Suprapubic skin (tissue), 4 donors: ENCODE measurements around the gene ATF7. TPM values are rescaled to one million over a fixed set of nuclear protein-coding genes. Genes with fewer than 3 reads are reported as not detected.

Experiments
- DNase-seq, 2 donors: peaks; one replicate each; pipeline ENCODE4 v3.0.0-alpha.2; 2019; ENCODE audit warnings: low spot score in 2 of 2
- H3K27ac ChIP-seq: fragments of 200-600 bp; sonication (generic); one replicate; pipeline ENCODE4 v1.5.1; 2019
- H3K27me3 ChIP-seq: fragments of 200-600 bp; sonication (generic); one replicate; pipeline ENCODE4 v1.5.1; 2019
- H3K36me3 ChIP-seq: fragments of 200-600 bp; sonication (generic); one replicate; pipeline ENCODE4 v1.5.1; 2019
- H3K4me1 ChIP-seq: fragments of 200-600 bp; sonication (generic); one replicate; pipeline ENCODE4 v1.5.1; 2019
- H3K4me3 ChIP-seq: fragments of 200-600 bp; sonication (generic); one replicate; pipeline ENCODE4 v1.5.1; 2019; ENCODE audit warnings: mild to moderate bottlenecking
- H3K9me3 ChIP-seq: fragments of 200-600 bp; sonication (generic); one replicate; pipeline ENCODE4 v1.5.1; 2019
- EP300 ChIP-seq: sonication (generic); formaldehyde crosslinking; IDR thresholded peaks from one replicate; pipeline ENCODE4 v1.6.1; 2017; ENCODE audit warnings: antibody characterized with exemption
- POLR2A ChIP-seq, 2 donors: fragments of 450-650 bp; IDR thresholded peaks; one replicate each; pipeline ENCODE4 v1.6.1; 2017; ENCODE audit warnings: antibody characterized with exemption in 2 of 2, mild to moderate bottlenecking in 2 of 2, moderate library complexity in 2 of 2
- POLR2AphosphoS5 ChIP-seq, 3 donors: sonication (generic); formaldehyde crosslinking; IDR thresholded peaks; one replicate each; pipeline ENCODE4 v1.6.1; 2017; ENCODE audit warnings: antibody characterized with exemption in 3 of 3
- WGBS: methylation state at CpG from one replicate; pipeline ENCODE4 v1.1.5; 2018; 5-methylcytosine and 5-hydroxymethylcytosine counted together
- total RNA-seq, 4 donors: library from RNA; depleted of rRNA; stranded (reverse); fragments of >200 nt; gene quantifications; one replicate each; pipeline ENCODE4 v1.1.0, GENCODE V29; 2016
- TF ChIP-seq, protein P1 (sequence below), 2 donors: fragments of 200-600 bp in 1 of 2; fragments of 450-650 bp in 1 of 2; sonication (generic) in 1 of 2; IDR thresholded peaks; one replicate each; pipeline ENCODE4 v1.5.1; 2016 to 2019; ENCODE audit warnings: antibody characterized with exemption in 2 of 2, mild to moderate bottlenecking in 1 of 2, moderate library complexity in 1 of 2

The ATF7 gene
- total RNA-seq, 4 donors from 2014 or later: 26.7 to 60.7 (median 40.5) TPM

DNA sequence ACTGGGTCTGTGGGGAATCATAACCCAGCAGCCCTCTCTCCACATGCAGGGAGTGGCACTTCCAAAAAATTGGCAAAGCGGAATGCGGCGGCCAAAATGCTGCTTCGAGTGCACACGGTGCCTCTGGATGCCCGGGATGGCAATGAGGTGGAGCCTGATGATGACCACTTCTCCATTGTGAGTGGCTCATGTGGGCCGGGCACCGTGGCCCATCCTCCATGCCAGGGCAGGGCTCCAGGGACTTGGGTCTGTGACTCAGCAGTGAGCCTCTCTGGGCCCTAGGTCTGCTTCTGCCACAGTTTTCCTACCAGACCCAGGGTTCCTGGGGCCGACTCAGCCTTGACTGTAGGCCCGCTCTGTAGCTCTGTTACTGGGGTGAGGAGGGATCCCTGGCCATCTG, 121.1 kb downstream of the ATF7 start:
- TF ChIP-seq, protein P1, sequence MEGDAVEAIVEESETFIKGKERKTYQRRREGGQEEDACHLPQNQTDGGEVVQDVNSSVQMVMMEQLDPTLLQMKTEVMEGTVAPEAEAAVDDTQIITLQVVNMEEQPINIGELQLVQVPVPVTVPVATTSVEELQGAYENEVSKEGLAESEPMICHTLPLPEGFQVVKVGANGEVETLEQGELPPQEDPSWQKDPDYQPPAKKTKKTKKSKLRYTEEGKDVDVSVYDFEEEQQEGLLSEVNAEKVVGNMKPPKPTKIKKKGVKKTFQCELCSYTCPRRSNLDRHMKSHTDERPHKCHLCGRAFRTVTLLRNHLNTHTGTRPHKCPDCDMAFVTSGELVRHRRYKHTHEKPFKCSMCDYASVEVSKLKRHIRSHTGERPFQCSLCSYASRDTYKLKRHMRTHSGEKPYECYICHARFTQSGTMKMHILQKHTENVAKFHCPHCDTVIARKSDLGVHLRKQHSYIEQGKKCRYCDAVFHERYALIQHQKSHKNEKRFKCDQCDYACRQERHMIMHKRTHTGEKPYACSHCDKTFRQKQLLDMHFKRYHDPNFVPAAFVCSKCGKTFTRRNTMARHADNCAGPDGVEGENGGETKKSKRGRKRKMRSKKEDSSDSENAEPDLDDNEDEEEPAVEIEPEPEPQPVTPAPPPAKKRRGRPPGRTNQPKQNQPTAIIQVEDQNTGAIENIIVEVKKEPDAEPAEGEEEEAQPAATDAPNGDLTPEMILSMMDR (IDR thresholded peaks at IDR 0.05): no peak
- TF ChIP-seq POLR2A (IDR thresholded peaks at IDR 0.05): no peak
- TF ChIP-seq EP300: no peak
- peaks cover 35% of the 10 kb centered on the region for H3K36me3 ChIP-seq
- no peak overlapping the region for H3K4me3 ChIP-seq
- peak in 1 of 2 donors; percentile 64 for DNase-seq
- no peaks in the 10 kb centered on the region for H3K9me3 ChIP-seq
- H3K4me1 ChIP-seq: peaks cover 47% of the 10 kb centered on the region
- WGBS: 82% methylated on average over 6 of the region's 10 CpGs
- no peaks in the 10 kb centered on the region for H3K27me3 ChIP-seq
- H3K27ac ChIP-seq: no peak overlapping the region

DNA sequence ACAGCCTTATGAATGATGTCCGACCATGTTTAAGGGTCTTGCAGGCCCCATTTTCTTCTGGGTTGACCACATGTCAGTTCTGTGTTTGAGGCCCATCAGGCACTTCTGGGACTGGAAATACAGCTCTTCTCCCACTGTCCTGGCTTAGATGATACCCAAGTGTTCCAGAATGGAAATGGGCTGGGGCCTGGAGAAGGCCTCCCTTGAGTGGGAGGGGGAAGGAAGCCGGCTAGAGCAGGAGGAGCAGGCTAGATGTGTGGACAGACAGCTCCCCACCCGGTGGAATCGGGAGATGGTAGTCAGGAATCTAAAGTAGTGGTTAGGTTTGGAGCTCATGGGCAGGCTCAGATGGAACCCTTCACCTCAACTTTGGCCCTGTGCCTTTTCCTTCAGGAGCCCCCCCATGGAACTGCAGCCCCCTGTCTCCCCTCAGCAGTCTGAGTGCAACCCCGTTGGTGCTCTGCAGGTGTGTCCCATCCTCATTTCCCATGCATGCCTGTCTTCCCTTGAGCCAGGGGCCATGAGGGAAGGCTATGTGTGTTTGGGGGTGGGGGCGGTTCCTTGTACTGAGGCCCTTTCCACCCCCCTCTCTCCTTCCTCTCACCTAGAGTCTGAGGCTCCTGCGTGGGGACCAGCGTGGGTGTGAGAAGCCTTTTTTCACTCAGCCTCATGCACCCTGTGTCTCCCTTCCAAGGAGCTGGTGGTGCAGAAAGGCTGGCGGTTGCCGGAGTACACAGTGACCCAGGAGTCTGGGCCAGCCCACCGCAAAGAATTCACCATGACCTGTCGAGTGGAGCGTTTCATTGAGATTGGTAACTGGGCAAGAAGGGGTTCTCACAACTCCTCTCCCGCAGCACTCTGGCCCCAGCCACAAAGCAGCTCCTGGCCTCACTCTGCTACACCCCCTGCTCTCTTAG, 121.9 kb downstream of the ATF7 start:
- Histone ChIP-seq H3K27me3 (no peaks in the 10 kb centered on the region), H3K36me3 (peaks cover 30% of the 10 kb centered on the region), H3K27ac (no peak overlapping the region), H3K9me3 (no peaks in the 10 kb centered on the region), H3K4me3 (no peak overlapping the region), H3K4me1 (peaks cover 56% of the 10 kb centered on the region)
- peak in 1 of 2 donors; percentile 59 for DNase-seq
- TF ChIP-seq POLR2AphosphoS5 (IDR thresholded peaks at IDR 0.05) (no peak), POLR2A (IDR thresholded peaks at IDR 0.05) (no peak), EP300 (no peak)
- TF ChIP-seq, protein P1 (IDR thresholded peaks at IDR 0.05): no peak
- WGBS: 78% methylated on average over 14 of the region's 14 CpGs

- H3K27me3 ChIP-seq: no peaks in the 10 kb centered on the region
- H3K4me1 ChIP-seq: peaks cover 58% of the 10 kb centered on the region
- H3K36me3 ChIP-seq: peaks cover 30% of the 10 kb centered on the region
- 69% methylated on average over 10 of the region's 10 CpGs for WGBS
- H3K9me3 ChIP-seq: no peaks in the 10 kb centered on the region
- DNase-seq: peak in 1 of 2 donors; percentile 62
- H3K27ac ChIP-seq: peak overlapping the region; percentile 3
- TF ChIP-seq POLR2AphosphoS5 (IDR thresholded peaks at IDR 0.05): no peak
- TF ChIP-seq, protein P1 (IDR thresholded peaks at IDR 0.05): no peak
- no peak for TF ChIP-seq POLR2A (IDR thresholded peaks at IDR 0.05)
- no peak for TF ChIP-seq EP300
- no peak overlapping the region for H3K4me3 ChIP-seq
Observed at GRCh38 chr12:53502983-53503728, 123.0 kb downstream of the ATF7 start.

DNA sequence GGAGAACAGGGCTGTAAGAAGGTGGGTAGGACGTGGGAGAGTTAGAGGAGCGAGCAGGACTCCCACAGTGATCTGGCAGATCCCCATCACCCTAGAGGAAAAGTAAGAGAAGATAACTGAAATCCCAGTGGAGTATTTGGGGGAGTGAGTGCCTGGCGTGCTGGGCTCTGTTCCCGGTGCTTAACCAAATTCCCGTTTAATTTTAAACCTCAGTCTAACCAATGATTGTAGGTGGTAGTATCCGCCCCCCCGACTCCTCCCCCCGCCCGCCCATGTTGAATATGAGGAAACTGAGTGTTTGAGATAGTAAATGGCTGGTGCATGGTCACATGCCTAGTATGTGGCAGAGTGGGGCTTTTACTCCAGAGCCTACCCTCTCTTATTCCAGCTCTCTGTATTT, 123.9 kb downstream of the ATF7 start:
- peak overlapping the region; percentile 99 for H3K27ac ChIP-seq

DNA sequence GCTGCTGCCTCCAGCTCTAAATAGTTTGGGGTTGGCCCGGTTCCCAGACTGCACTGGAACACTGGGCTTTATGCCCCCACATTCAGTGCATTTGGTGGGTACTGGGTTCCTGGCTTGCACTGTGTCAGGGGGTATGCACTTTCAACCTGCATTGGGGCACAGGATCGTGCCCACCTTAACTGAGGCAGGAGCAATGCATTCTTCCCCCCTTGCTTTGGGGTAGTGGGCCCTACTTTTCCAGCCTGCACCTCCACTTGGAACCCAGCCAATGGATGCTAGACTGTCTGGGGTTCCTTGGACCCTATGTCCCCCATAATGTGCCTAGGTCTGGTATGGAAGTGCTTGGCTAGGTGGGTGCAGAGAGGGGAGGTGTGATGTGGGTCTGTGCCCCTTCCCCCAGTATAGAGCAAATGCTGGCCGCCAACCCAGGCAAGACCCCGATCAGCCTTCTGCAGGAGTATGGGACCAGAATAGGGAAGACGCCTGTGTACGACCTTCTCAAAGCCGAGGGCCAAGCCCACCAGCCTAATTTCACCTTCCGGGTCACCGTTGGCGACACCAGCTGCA, 124.5 kb downstream of the ATF7 start:
- peaks cover 21% of the 10 kb centered on the region for H3K36me3 ChIP-seq
- H3K27me3 ChIP-seq: no peaks in the 10 kb centered on the region
- peaks cover 71% of the 10 kb centered on the region for H3K4me1 ChIP-seq
- no peaks in the 10 kb centered on the region for H3K9me3 ChIP-seq
- TF ChIP-seq POLR2A (IDR thresholded peaks at IDR 0.05) (no peak), POLR2AphosphoS5 (IDR thresholded peaks at IDR 0.05) (no peak), EP300 (no peak)
- TF ChIP-seq, protein P1 (IDR thresholded peaks at IDR 0.05): no peak
- peak overlapping the region; percentile 99 for H3K27ac ChIP-seq
- WGBS: 90% methylated on average over 3 of the region's 10 CpGs
- peak in 1 of 2 donors; percentile 73 for DNase-seq
- peak overlapping the region; percentile 72 for H3K4me3 ChIP-seq

More for the DNA sequence above, 123.9 kb downstream of the ATF7 start:
- WGBS: 61% methylated on average over 9 of the region's 9 CpGs
- TF ChIP-seq POLR2A (IDR thresholded peaks at IDR 0.05): no peak
- Histone ChIP-seq H3K4me1 (peaks cover 65% of the 10 kb centered on the region), H3K4me3 (peak overlapping the region; percentile 72), H3K9me3 (no peaks in the 10 kb centered on the region), H3K27me3 (no peaks in the 10 kb centered on the region), H3K36me3 (peaks cover 27% of the 10 kb centered on the region)
- peak in 1 of 2 donors; percentile 50 for DNase-seq
